Glutamatergic neuron (in vitro differentiated cells): ENCODE data around the gene RNF115. TPM values are rescaled to one million over a fixed set of nuclear protein-coding genes. Genes with fewer than 3 reads are reported as not detected.
"Not testable (repeated sequence)": the region's sequence is repeated elsewhere in the genome, so short reads cannot be mapped to it uniquely, and the experiment has no call there.

ENCODE experiments used
- DNase-seq: peaks from one replicate; pipeline ENCODE4 v3.0.0; 2022
- H3K27ac Mint-ChIP-seq: one replicate; pipeline ENCODE4 v1.8.0; 2020; ENCODE audit warnings: mild to moderate bottlenecking, mixed read lengths, inconsistent platforms; ENCODE audit not compliant: unreplicated experiment
- H3K27me3 Mint-ChIP-seq: one replicate; pipeline ENCODE4 v1.8.0; 2020; ENCODE audit warnings: mild to moderate bottlenecking, moderate library complexity, mixed read lengths, inconsistent platforms; ENCODE audit not compliant: unreplicated experiment
- H3K36me3 Mint-ChIP-seq: one replicate; pipeline ENCODE4 v1.8.0; 2020; ENCODE audit warnings: mild to moderate bottlenecking, mixed read lengths, inconsistent platforms; ENCODE audit not compliant: unreplicated experiment
- H3K4me1 Mint-ChIP-seq: one replicate; pipeline ENCODE4 v1.8.0; 2020; ENCODE audit warnings: mild to moderate bottlenecking, low read depth, mixed read lengths, inconsistent platforms; ENCODE audit not compliant: unreplicated experiment
- H3K4me3 Mint-ChIP-seq: one replicate; pipeline ENCODE4 v1.8.0; 2020; ENCODE audit warnings: mild to moderate bottlenecking, mixed read lengths, inconsistent platforms; ENCODE audit not compliant: unreplicated experiment
- H3K9me3 Mint-ChIP-seq: one replicate; pipeline ENCODE4 v1.8.0; 2020; ENCODE audit warnings: mild to moderate bottlenecking, moderate library complexity, mixed read lengths, inconsistent platforms; ENCODE audit not compliant: unreplicated experiment
- total RNA-seq: library from RNA; stranded (reverse); fragmentation: NEBNext Ultra II Directional; extraction: Animal tissue kit (Norgen Biotek cat#: 25700); gene quantifications from one replicate; pipeline ENCODE4 v1.2.1, GENCODE V29; 2021; ENCODE audit not compliant: unreplicated experiment
- TF ChIP-seq, protein P1 (sequence below): fragments of 200-600 bp; sonication (generic); IDR thresholded peaks from one replicate; pipeline ENCODE4 v1.5.0; 2021; ENCODE audit not compliant: partially characterized antibody, unreplicated experiment

RNF115 gene
- total RNA-seq, 1 donor from 2014 or later: 20.5 TPM

- no peak overlapping the region for H3K27ac Mint-ChIP-seq
Measured at GRCh38 chr1:145720878-145721671, 102.8 kb downstream of the RNF115 start.

GRCh38 chr1:145720556-145720877, 103.4 kb downstream of the RNF115 start:
- DNase-seq: no peak
- TF ChIP-seq, protein P1, sequence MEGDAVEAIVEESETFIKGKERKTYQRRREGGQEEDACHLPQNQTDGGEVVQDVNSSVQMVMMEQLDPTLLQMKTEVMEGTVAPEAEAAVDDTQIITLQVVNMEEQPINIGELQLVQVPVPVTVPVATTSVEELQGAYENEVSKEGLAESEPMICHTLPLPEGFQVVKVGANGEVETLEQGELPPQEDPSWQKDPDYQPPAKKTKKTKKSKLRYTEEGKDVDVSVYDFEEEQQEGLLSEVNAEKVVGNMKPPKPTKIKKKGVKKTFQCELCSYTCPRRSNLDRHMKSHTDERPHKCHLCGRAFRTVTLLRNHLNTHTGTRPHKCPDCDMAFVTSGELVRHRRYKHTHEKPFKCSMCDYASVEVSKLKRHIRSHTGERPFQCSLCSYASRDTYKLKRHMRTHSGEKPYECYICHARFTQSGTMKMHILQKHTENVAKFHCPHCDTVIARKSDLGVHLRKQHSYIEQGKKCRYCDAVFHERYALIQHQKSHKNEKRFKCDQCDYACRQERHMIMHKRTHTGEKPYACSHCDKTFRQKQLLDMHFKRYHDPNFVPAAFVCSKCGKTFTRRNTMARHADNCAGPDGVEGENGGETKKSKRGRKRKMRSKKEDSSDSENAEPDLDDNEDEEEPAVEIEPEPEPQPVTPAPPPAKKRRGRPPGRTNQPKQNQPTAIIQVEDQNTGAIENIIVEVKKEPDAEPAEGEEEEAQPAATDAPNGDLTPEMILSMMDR: no peak
- Mint-ChIP-seq H3K4me3 (no peak overlapping the region), H3K9me3 (peaks cover 7% of the 10 kb centered on the region), H3K27me3 (peaks cover 10% of the 10 kb centered on the region), H3K27ac (no peak overlapping the region), H3K4me1 (peaks cover 18% of the 10 kb centered on the region), H3K36me3 (no peaks in the 10 kb centered on the region)

More at GRCh38 chr1:145720878-145721671, 102.8 kb downstream of the RNF115 start:
- H3K27me3 Mint-ChIP-seq: peaks cover 10% of the 10 kb centered on the region
- H3K4me1 Mint-ChIP-seq: peaks cover 17% of the 10 kb centered on the region
- peak overlapping the region; percentile 88 for H3K4me3 Mint-ChIP-seq
- peaks cover 7% of the 10 kb centered on the region for H3K9me3 Mint-ChIP-seq
- peak; percentile 86 for DNase-seq
- no peaks in the 10 kb centered on the region for H3K36me3 Mint-ChIP-seq
- TF ChIP-seq, protein P1: peak; percentile 99

- Mint-ChIP-seq H3K4me1 (peaks cover 18% of the 10 kb centered on the region), H3K4me3 (no peak within 1 kb of the TSS), H3K27ac (no peak within 1 kb of the TSS), H3K9me3 (peaks cover 7% of the 10 kb centered on the region), H3K36me3 (no peaks in the 10 kb centered on the region), H3K27me3 (peaks cover 10% of the 10 kb centered on the region)
- no peak for DNase-seq
- TF ChIP-seq, protein P1: no peak
Measured at GRCh38 chr1:145719230-145720079, 104.4 kb downstream of the RNF115 start, which contains the start of gene CD160. Gene CD160, plus strand, starts transcription at chr1:145719499. Its CDS starts 8,829 bp downstream, at chr1:145728328.

DNA sequence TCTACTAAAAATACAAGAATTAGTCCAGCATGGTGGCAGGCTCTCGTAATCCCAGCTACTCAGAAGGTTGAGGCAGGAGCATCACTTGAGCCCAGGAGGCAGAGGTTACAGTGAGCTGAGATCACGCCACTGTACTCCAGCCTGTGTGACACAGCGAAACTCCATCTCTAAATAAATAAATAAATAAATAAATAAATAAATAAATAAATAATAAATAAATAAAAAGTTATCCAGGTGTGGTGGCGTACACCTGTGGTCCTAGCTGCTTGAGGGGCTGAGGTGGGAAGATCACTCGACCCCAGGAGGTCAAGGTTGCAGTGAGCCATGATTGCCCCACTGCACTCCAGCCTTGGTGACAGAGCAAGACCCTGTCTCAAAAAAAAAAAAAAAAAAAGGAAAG, 105.4 kb downstream of the RNF115 start:
- peaks cover 18% of the 10 kb centered on the region for H3K4me1 Mint-ChIP-seq
- H3K4me3 Mint-ChIP-seq, H3K36me3 Mint-ChIP-seq, H3K9me3 Mint-ChIP-seq, DNase-seq, H3K27ac Mint-ChIP-seq: not testable (repeated sequence)
- peaks cover 10% of the 10 kb centered on the region for H3K27me3 Mint-ChIP-seq

- no peak overlapping the region for H3K4me3 Mint-ChIP-seq
- peaks cover 18% of the 10 kb centered on the region for H3K4me1 Mint-ChIP-seq
- TF ChIP-seq, protein P1: no peak
- peaks cover 10% of the 10 kb centered on the region for H3K27me3 Mint-ChIP-seq
- no peak for DNase-seq
- no peak overlapping the region for H3K27ac Mint-ChIP-seq
- H3K36me3 Mint-ChIP-seq: no peaks in the 10 kb centered on the region
- H3K9me3 Mint-ChIP-seq: peaks cover 7% of the 10 kb centered on the region
Measured at GRCh38 chr1:145717833-145718232, 106.1 kb downstream of the RNF115 start.
